GM21529 (cell line): ENCODE measurements around the gene SLC43A1.
"Not testable (repeated sequence)": the region's sequence is repeated elsewhere in the genome, so short reads cannot be mapped to it uniquely, and the experiment has no call there.

Source experiments
- ATAC-seq: cut with Tn5 transposase; IDR thresholded peaks from one replicate; pipeline ENCODE4 v1.9.1; 2021; ENCODE audit not compliant: unreplicated experiment

The SLC43A1 gene

DNA sequence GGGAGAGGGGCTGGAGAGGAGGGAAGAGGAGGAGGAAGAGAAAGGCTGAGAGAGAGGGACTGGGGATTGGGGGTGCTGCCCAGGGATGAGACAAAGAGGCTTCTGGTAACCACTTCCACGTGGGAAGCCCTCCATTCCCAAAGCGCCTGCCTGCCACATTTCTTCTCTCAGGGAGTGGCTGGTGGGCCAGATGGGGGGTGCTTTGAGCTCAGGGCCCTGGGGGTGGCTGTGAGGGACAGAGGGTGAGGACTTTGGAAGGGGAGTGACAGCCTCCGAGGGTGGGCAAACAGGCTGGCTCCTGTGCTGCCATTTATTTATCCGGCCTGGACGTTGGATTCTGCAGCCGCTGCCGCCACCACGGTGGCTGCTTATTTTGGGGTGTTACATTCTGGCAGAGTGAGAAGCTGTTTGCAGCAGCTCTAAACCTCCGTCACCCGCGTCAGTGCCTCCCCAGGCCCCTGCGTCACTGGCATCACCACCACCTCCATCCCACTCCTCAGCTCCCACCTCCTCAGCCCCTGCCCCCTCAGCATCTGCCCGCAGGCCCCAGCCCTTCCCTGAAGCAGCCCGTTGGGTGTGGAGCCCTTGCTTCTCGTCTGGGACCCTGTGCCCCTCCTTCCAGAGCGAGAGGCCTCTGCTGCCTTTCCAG is 53.5 kb downstream of the SLC43A1 start:
- ATAC-seq = no peak

DNA sequence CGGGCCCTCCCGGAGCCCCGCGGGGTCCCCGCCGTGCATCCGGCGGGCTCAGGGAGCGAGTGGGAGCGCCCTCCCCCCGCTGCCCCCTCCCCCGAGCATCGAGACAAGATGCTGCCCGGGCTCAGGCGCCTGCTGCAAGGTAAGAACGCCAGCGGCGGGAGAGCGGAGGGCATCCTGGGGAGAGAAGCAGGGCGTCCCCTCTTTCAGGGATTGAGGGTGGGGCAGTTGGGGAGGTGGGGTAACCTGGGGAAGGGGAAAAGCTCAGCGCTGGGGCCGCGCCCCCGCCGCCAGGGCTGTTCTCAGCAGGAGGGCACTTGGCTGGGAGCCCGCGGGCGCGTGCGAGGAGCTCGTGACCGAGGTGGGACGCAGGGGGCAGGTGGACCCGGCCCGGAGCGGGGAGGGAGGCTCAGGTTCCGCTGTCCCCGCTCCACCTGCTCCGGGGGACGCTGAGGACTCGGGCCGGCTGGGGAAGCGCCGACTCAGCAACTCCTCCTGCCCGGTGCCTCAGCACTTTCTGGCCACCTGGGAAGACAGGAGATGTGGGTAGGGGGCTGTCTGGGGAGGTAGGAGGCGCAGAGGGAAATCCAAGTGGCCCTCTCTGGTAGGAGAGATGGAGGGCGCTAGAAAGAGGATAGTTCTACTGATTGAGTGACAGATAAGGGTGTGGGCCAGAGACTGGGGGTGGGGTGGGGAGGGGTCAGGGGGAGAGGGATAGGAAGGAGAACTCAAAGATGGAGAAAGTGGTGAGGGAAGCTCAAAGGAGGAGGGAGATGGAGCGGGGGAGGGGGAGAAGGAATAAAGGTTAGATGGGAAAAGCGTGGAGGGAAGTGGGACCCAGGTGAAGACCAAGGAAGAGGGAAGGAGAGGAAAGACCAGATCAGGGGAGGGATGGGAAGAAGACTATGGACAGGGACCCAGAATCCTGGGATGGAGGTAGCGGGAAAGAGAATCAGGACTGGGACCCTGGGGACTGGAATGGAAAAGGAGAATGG is 54.4 kb downstream of the SLC43A1 start:
- ATAC-seq = peak; percentile 5

DNA sequence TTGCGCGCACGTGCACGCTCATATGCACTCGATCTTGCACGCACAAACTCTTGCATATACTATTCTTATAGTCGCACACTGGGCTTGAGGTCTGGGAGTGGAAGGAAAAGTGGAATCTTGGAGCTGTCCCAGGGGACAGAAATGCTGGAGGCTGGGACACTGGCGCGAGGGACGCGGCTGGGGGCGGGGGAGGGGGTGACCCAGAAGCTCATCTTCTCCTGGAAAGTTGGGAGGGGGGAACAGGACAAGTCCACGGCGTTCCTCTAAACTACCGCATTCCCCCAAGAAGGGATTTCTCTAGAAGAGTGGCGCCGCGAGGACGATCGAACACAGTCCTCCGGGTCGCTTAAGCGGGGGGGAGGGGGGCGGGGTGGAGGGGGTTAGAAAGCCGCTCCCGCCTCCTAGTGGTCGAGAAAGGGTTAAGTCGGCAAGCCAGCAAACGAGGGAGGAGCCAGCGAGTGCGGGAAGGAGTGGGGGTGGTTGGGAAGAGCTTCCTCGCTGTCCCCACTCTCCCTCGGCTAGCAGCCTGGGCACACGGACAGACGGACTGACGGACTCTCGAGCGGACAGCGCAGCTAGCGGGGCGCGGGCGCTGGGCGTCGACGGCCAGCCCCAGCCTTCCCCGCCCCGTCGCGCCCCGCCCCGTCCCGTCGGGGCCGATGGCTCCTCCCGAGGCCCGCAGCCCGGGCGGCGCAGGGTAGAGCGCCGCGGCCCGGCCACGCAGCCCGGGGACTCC is 55.3 kb downstream of the SLC43A1 start, which contains the start of gene RTN4RL2:
Gene RTN4RL2, plus strand, starts transcription at position 507 of the 736 bp plus-strand sequence. CDS start 338 bp downstream, outside the sequence.
- ATAC-seq = peak; percentile 40

DNA sequence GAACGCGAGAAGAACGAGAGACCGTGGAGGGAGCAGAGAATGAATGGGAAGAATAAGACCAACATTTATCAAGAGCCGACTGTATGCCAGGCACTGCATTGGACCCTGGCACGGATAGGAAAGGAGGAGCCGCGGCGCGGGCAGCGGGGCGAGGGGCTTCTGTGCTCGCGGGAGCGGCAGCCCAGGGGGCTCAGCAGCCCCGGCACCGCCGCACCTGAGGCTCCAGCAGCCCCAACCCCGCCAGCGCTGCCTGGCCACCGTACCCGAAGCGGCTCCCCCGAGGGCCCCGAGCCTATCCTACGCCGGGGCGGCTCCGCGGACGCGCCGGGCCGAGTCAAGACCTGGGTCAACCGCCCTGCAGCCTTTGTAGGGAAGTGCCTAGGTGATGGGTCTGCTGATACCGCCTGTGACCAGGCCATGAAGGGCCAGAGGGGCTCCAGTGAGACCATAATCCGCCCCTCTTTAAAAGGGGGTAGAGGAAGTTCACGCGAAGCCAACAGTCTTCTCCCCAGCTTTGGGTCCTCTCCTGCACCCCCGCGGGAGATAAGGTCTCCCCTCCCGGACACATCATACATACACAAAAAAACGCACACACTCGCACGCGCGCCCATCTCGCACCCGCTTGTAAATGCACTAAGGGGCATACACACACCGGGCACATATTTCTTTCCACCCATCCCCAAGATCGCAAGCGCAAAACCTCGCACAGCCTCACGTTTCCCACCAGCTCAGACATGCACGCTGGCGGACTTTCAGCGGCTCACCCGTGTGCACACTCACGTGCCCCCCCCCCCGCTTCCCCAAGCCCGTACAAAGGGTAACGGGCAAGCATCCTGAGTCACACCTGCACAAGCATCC is 56.1 kb downstream of the SLC43A1 start:
- peak; percentile 8 for ATAC-seq

DNA sequence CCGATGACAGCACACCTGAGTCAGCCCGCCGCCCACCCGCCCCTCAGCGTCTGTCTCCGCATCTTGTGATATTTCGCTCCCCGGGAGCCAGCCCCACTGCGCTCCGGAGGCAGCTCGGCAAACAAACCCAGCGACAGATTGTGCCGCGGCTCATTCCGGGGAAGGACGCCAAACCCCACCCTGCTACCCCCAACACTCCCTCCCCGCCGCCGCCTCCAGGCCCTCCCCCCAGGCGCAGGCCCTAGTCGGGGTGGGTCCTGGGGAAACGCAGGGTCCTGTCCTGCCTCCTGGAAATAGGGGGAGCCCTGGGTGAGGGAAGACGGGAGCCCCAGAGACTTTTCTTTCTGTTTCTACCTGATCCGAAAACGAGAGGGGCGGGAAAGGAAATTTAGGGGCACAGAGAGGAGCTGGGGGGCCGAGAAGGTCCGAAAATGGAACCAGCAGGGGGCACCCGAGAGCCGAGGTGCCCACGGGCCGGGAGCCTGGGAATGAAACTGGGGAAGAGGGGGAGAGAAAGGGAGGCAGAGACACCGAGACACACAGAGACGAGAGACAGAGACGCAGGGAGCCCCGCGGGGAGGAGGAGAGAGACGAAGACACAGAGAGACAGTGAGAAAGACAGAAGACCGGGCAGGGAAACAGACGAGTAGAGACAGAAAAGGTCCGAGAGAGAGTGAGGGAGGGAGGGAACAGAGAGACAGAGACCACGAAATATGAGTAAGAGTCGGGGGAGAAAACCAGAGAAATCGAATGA is 56.9 kb downstream of the SLC43A1 start:
- peak; percentile 29 for ATAC-seq

DNA sequence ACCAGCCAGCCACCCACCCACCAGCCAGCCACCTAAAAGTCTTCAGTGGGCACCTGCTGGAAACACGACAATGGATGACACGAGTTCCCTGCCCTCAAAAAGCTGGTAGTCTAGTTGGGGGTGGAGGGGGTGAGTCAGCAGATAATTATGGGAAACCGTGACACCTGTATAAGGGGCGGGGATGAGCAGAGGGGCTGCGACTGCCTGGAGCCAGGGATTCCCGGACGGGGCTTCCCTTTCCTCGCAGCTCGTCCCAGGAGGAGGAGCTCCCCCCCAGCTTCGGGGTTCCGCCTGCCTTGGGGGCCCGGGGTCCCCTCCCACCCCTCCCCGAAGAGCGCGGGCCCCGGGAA is 57.5 kb downstream of the SLC43A1 start:
- ATAC-seq = no peak

DNA sequence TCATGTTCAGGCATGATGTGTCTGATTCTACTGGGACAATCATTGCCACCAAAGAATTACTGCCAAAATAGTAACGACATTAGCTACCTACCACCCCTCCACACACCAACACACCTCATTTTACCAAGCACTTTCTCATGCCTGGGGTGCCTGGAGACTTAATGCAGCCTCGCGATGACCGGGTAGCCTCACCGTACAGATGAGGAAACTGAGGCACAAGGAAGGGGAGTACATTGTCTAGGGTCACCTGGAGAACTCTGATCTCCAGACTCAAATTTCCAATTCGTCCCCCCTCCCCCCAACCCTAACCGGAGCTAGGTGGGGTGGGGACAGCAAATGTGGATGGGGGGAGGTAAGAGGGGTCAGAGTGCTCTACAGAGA is 57.9 kb downstream of the SLC43A1 start:
- peak; percentile 28 for ATAC-seq

DNA sequence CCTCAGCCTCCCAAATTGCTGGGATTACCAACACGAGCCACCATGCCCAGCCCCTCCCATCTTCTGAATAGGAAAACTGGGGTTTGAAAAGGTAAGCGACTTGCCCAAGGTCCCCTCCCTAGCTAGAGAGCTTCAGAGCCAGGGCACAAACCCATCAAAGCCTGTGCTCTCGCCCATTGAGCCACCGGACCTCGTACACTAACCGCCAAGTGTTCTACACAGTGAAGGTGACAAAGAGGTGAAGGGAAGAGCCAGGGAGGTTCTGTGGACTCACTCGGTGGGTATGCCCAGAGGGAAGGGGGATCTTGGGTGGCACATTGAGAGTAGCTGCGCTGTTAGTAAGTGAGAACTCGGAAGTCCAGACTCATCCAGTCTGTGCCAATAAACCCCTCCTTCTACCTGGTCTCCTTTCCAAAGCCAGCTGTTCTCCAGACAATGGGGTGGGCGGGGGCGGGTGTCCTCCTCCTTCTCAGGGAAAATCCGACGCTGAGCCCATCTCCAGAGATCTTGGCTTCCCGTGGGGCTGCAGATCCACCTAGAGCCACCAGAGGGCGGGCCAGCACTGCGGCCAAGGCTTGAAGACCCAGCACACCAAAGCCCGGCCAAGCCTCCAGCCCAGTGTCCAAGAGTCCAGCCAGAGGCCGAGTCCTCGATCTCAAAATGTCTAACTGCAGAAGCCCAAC is 58.4 kb downstream of the SLC43A1 start:
- ATAC-seq = peak; percentile 60

DNA sequence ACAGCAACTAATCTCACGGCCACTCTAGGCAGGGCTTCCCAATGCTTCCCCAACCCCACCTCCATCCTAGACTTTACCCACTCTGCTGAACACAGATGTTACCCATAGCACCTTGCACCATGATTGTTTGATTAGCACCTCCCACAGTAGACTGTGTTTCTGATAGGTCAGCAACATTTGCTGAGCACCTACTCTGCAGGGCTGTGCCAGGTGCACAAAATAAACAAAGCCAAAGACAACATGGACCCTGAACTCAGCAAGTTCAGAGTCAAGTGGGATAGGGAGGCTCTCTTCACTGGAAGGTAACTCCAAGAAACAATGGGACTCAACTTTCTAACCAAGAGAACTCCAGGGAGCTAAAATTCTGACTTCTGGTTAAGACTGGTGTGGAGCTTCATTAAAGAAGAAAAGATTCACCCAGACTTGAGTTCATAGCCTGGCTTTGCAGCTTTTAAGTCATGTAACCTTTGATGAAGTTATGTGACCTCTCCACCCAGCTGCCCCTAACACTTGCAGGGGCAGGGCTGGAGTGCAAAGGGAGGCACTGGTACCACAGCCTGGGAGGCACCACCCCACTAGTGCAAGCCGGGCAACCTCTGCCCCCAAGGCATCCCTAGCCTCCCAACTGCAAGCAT is 61.8 kb downstream of the SLC43A1 start:
- ATAC-seq = no peak

DNA sequence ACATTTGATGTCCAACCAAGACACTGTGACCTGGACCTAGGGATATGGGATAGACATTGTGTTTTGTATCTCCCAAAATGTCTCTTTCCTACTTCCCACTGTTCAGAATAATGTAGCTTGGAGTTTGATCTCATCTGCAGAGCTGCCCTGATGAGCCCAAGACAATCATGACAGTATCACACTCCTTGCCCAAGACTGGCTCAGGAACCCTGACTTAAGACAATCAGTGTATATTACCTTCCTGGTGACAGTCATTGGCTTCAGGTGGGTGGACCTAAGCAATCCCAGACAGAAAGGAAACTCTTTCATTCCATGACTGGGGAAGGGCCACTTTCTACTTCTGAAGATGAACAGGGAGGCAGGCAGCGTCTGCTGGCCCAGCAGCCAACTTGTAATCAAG is 69.4 kb downstream of the SLC43A1 start:
- ATAC-seq = no peak

DNA sequence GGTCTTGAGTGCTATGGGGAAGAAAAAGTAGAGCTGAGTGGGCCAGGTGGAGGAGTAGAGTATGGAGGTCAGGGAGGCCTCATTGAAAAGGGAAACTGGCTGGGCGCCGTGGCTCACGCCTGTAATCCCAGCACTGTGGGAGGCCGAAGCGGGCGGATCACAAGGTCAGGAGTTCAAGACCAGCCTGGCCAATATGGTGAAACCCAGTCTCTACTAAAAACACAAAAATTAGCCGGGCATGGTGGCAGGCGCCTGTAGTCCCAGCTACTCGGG is 70.4 kb downstream of the SLC43A1 start:
- ATAC-seq = not testable (repeated sequence)

DNA sequence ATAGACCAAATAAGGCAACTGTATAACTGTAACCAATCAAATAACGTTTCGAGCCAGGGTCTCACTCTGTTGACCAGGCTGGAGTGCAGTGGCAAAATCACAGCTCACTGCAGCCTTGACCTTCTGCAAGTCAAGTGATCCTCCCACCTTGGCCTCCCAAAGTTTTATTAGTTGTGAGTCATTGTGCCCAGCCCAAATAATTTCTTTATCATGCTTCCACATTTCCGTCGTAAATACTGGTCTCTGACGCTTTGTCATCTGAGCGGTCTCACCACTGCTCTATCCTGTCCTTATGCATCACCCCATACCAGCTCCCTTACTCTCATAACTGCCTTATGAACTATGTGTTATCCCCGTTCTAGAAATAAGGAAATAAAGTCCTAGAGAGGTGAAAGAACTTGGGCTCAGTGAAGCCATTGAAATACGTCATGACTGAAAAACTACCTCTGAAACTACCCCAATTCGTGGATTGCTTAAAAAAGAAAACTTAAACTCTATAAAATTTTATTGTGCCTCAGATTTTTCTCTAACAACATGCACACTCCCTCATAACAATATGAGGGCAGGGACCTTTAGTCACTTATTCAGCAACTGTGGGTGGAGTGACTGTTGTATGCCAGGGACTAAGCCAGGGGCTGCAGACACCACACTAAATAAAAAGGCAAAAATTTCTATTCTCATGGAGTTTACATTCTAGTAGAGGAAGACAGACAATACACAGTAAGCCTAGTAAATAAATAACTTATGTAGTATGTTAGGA is 71.0 kb downstream of the SLC43A1 start:
- ATAC-seq = no peak

DNA sequence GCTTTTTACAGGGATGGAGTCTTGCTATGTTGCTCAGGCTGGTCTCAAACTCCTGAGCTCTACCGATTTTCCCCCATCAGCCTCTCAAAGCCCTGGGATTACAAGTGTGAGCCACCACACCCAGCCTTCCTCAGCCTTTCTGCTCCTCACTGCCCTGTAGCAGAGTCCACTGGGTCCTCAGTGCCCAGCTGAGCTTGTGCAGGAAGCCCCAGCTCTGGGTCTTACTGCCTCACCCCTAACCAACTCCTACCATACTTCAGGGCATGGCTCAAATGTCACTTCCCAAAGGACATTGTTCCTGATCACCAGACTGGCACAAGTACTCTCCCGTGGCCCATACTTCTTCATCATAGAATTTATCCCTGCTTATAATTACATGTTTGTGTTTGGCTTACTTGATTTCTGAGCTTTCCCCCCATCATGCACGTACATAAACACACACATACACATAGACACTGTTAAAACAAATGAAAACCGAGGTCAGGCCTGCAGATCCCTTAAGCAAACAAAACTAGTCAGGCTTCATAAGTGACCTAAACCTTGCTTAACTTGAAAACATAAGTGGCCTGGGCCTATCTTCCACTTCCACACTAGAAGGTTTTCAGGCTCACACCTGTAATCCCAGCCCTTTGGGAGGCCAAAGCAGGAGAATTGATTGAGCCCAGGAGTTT is 74.6 kb downstream of the SLC43A1 start:
- no peak for ATAC-seq

DNA sequence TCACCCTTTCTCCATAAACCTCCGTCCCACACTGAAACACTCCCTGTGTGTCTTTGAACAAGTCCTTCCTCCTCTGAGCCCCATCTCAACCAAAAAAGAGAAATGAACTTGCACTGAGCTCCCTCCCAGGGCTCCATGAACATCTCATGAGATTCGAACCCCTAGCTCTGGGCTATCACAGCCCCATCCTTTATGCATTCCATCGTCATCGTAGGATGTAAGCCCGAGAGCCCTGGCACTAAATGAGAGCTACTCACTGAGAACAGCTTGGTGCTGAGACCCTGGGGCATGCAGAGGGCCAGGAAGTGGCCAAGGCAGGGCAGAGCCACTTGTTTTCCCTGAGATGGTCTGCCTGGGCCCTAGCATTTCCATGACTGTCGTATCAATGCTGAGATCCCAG is 75.7 kb downstream of the SLC43A1 start:
- no peak for ATAC-seq

DNA sequence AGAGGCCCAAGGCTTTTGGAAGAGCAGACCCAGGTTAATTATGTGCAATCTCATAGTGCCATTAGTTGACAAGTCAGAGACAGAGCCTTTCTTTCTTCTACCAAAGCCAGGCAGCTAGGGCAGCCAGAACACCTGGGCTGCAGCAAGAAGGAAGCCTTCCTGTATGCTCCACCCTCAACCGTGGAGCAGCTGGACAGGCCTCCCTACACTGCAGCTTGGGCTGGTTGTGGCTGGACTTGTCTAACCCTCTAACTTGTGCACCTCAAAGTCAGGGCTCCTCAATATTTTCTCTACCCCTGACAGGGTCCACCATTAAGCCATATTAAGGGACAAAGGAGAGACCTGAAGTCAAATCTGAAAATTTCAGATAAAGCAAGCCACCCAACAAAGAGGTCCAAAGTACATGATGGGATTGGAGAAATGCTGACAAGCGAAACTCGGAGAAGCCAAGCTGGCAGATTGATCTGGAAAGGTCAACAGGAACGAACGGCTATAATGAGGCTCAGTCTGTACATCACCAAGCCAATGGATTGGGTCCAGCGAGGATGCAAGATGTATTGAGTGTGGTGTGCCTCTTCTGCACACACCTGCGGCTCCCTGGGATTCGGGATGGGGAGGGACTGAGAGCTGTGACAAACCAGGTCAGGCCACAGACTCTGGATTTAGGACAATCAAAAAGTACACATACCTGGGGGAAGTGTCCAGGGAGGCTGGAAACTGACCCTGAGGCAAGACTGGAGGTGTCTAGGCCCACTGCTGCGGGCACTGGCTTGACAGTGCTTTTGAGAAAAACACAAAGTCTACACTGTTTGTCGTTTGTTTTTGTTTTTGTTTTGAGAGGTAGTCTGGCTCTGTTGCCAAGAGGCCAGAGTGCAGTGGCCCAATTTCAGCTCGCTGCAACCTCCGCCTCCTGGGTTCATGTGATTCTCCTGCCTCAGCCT is 76.9 kb downstream of the SLC43A1 start:
- no peak for ATAC-seq

DNA sequence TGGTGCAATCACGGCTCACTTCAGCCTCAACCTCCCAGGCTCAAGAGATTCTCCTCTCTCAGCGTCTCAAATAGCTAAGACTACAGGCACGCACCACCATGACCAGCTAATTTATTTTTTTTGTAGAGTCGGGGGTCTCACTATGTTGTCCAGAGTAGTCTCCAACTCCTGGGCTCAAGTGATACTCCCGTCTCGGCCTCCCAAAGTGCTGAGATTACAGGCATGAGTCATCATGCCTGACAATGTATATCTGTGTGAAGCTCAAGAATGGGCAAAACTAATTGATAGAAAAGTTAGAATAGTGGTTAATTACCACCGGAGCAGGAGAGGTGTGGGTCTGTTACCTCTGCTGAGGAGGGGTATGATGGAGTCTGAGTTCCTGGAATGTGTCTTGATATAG is 79.5 kb downstream of the SLC43A1 start:
- ATAC-seq = no peak
